ENCODE results near the gene PCDHGA10.

DNA sequence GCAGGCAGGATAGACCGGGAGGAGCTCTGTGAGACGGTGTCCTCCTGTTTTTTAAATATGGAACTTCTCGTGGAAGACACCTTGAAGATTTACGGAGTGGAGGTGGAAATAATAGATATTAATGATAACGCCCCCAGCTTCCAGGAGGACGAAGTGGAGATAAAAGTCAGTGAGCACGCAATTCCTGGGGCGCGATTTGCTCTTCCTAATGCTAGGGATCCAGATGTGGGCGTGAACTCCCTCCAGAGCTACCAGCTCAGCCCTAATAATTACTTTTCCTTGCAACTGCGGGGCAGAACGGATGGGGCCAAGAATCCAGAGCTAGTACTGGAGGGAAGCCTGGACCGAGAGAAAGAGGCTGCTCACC is 8.7 kb downstream of the PCDHGA10 start:
- TF ChIP-seq POLR2AphosphoS5 (IDR thresholded peaks at IDR 0.05) (no peak), POLR2A (IDR thresholded peaks at IDR 0.05) (no peak)
- TF ChIP-seq, protein P1, sequence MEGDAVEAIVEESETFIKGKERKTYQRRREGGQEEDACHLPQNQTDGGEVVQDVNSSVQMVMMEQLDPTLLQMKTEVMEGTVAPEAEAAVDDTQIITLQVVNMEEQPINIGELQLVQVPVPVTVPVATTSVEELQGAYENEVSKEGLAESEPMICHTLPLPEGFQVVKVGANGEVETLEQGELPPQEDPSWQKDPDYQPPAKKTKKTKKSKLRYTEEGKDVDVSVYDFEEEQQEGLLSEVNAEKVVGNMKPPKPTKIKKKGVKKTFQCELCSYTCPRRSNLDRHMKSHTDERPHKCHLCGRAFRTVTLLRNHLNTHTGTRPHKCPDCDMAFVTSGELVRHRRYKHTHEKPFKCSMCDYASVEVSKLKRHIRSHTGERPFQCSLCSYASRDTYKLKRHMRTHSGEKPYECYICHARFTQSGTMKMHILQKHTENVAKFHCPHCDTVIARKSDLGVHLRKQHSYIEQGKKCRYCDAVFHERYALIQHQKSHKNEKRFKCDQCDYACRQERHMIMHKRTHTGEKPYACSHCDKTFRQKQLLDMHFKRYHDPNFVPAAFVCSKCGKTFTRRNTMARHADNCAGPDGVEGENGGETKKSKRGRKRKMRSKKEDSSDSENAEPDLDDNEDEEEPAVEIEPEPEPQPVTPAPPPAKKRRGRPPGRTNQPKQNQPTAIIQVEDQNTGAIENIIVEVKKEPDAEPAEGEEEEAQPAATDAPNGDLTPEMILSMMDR (IDR thresholded peaks at IDR 0.05) = no peak
